ENCODE measurements around the gene TTC31.

The TTC31 gene

DNA sequence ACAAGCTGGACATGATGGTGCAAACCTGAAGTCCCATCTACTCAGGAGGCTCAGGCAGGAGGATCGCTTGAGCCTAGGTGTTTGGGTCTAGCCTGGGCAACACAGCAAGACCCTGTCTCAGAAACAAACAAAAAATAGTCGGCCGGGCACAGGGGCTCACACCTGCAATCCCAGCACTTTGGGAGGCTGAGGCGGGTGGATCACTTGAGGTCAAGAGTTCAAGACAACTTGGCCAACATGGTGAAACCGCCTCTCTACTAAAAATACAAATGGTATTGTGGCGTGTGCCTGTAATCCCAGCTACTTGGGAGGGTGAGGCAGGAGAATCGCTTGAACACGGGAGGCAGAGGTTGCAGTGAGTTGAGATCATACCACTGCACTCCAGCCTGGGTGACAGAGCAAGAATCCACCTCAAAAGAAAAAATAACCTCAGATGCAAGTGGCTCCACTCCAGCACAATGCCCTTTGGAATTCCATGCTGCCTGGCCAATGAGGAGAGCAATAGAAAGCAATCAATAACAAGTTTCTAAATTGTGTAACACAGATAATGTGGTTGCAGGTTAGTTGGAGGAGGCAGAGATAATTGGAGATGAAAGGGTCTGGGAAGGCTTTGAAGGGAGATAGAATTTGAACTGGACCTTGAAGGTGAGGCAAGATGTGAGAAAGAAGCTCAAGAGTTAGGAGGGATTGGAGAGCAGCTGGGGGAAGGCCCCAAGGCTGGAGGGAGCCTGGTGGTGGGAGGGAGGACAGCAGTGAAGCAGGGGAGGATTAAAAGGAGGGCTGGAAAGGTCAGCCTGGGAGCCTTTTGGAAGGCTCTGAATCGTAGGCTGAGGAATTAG is 6.0 kb downstream of the TTC31 start:
- DNase-seq (ENCODE audit: low spot score) = no peak

DNA sequence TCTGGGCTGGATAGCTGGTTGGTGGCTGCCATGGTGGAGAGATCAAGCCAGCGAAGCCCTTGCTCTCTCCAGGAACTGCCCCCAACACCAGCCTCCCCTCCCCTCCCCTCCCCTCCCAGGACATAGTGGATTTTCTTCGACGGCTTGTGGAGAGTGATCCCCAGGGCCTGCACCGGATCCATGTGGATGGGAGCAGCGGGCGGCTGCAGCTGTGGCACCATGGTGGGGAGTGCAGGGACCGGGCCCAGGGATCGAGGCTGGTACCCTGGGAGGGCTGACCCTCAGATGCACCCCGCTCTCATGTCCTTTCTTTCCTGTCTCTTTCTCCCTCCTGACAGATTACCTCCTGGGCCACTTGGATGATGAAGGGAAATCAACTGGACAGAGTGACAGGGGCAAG is 7.0 kb downstream of the TTC31 start:
- DNase-seq (ENCODE audit: low spot score) = no peak

DNA sequence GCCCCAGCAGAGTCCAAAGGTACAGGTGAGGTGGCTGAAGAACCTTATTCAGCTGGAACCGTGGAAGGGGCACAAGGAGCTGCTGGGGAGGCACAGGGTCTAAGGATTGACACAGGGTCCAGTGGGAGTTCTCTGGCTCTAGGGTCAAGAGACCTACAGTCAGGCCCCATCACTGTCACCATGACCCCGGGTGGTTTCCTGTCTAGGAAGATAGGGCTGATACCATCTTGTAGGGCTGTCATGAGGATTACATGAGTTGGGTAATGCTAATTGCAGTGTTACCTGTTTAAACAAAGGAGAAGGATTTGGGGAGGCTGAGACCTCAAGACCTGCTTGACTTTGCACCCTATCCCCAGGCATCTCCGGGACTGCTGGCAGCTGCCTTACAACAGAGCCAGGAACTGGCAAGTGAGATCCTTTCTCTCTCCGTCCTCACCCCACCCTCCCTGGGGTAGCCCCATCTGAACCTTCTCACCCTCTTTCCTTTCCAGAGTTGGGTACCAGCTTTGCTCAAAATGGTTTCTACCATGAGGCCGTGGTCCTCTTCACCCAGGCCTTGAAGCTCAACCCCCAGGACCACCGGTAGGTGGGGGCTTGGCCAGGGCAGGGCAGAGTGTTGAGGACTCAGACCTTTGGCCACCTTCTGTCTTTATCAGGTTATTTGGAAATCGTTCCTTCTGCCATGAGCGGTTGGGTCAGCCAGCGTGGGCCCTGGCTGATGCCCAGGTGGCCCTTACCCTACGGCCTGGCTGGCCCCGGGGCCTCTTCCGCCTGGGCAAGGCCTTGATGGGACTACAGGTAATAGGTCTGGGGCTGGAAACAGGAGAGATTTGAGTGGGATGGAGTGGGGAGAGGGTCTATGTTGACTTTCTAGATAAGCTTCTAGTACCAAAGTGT is 9.0 kb downstream of the TTC31 start:
- DNase-seq (ENCODE audit: low spot score) = no peak

DNA sequence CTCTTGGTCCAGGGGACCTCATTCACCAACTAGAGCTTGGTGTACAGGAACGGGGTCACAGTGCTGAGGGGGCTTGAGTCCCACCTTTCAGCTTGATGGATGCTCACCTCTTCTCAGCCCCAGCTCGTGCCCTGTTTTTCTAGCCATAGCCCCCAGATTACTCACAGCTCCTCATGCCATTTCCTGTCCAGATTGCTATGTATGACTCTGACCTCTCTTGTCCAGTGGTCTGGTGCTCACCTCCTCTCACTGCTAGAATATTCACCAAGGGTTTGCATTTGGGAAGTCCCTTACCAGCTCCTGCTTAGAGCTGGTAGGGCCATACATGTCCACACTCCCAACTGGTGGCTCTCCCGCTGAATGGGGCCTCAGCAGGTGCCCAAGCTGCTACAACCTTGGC is 10.7 kb downstream of the TTC31 start:
- no peak for DNase-seq (ENCODE audit: low spot score)

DNA sequence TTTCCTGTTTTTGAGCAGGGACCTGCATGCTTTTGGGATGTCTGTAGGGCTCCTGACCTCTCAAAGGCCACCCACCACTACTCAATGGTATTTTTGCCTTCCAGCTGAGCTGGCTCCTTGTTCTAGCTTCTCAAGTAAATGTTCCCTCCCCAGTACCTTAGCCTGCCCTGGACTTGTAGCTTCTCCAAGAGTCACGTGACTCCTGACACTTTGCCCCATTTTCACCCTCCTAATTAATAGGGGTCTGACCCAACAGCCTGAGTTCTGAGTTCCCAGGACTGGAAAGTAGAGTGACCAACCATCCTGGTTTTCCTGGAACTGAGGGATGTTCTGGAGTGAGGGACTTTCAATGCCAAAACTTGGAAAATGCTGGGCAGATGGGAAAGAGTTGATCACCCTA is 12.6 kb downstream of the TTC31 start:
- no peak for DNase-seq (ENCODE audit: low spot score)

DNA sequence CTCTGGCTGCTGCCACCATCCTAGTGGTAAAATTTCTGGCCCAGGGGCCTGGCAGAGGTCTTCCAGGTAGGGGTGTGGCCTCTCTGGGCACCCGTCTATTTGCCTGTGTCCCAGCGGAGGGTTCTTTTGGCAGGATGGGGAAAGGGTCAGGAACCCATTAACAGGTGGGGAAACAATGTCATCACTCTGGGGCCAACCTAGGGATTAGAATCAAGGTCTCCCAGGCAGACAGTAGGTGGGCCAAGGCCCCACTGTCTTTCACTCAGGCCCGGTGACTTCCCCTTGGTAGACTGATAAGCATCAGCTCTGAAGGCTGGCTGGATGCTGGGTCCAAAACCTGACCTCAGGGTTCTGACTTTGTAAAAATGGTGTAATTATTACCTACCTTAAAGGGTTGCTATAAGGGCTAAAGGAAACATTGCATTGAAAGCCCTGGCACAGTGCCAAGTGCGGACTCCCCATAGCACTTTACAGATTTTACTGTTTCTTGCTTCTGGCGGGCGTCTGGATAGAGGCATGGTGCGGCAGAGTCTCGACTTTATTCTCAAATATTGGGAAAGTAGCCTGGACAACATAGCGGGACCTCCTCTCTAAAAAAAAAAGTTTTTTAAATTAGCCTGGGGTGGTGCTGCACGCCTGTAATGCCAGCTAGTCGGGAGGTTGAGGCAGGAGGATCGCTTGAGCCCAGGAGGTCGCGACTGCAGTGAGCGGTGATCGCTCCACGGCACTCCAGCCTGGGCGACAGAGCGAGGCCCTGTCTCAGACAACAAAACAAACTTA is 14.3 kb downstream of the TTC31 start:
- no peak for DNase-seq (ENCODE audit: low spot score)

DNA sequence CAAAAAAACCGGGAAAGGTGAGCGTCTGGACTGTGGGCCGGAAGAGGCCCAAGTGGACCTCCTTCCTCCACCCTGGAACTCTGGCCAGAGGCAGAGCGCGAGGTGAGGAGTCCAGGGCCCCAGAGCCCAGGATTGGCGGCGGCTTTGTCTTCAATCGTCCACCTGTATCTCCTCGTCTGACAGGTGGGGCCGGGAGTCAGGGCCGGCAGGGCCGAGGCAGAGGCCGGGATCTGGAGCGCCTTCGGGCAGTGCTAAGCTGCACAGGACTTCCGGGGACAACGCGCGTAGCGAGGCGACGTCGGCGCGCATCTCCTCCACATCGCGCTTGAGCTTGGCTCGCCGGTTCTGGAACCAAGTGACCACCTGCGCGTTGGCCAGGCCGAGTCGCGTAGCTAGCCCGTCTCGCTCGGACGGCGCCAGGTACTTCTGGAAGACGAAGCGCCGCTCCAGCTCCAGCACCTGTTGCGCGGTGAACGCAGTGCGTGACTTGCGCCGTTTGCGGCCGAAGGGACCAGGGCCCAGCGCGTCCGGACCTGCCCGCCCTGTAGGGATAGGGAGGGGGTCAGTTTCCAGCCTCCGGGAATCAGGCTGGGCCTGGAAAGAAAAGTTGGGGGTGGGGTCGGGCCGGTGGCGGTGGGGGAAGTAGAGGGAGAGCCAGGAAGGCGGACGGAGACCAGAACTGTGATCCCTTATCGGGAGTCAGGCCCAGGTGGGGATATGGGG is 15.1 kb downstream of the TTC31 start:
- no peak for DNase-seq (ENCODE audit: low spot score)

DNA sequence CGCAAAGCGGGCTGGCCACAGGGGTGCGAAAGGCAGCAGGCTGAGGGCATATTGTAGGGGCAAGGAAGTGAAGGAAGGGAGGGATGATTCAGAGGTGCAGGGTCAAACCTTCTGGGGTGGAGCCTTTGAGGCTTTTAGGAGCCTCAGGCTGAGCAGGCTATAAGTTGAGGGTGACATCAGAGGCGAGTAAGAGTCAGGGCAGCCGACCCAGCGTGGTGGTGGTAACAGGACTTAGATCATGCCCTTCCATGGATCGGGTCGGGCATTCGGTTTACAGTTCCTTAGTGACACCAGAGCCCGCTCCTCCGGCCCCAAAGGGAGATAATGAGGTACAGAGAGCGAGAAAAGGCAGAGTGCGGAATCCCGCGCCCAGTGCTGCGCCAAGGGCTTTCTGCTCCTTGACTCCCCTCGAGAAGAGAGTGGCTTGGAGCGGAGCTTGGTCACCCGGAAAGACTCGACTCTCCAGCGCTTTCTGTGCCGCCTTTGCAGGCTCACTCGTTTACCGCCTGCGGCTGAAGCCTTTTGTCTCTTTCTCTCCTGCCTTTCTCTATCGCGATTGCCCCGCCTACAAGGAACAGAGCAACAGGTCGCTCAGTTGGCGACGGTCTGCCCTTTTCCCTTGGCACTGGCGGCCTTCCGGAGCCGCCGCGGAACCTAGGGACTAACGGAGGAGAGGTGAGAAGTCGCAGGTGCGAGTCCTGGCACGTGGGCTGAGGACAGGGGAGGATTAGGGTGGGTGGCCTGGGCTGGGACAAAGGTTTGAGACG is 15.8 kb downstream of the TTC31 start:
- DNase-seq (ENCODE audit: low spot score) = no peak

DNA sequence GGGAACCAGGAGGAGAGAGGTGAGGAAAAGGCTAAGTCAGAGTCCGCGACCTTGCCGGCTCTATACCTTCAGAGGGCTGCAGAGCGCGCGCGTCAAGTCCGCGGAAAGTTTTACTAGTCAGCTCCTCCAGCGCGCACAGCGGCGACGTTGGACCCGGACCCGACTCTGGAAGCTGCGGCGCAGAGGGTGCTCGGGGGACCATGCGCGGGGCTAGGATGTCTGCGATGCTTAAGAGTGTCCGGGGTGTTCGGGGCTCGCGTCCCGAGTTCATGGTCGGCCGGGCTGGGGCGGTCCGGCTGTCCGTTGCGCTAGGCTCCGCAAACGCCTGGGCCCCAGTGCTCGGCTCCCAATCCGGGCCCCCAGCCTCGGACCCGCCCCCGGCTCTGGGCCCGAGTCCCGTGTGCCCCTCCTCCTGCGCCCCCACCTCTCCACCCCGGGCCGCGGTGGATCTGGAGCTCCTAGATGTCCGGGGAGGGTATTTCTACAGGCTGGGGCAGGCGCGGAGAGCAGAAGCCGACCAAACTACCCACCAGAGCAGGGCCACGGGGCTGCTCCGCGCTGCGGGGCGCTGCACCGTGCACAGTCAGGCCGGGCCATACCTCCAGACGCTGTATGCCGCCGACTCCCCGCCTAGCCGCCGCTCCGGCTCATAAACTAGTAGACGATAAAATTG is 16.5 kb downstream of the TTC31 start, which contains the start of gene LBX2:
TSS of gene LBX2 (minus strand) at position 337 of the 673 bp plus-strand sequence. CDS start at position 271, 66 bp downstream.
- no peak for DNase-seq (ENCODE audit: low spot score)

DNA sequence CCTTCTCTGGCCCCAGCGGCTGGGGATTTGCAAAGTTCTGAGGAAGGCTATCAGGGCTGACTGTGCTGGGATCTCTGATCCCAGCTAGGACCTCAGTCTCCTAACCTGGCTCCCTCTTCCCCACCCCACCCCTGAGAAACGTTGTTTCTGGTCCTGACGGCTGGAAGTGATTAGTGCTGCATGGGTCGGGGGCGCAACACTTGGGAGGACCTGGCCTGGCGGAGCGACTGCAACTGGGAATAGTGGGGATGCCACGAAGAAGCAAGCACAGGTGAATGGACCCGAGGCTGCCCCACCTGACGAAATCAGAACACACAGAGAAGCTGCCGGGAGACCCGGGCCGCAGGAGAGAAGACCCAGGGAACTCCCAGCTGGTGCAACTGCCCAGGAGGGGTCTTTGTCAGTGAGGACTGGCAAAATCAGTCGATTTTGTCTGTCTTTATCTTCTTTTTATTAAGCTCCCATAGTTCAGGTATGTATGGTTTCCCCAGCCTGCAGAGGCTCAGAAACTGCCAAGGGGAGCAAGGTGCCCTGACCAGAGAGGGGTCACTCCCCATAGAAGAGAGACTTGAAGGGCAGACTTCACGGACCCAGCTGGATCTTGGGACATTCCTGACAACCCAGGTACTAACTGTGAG is 17.2 kb downstream of the TTC31 start:
- no peak for DNase-seq (ENCODE audit: low spot score)

DNA sequence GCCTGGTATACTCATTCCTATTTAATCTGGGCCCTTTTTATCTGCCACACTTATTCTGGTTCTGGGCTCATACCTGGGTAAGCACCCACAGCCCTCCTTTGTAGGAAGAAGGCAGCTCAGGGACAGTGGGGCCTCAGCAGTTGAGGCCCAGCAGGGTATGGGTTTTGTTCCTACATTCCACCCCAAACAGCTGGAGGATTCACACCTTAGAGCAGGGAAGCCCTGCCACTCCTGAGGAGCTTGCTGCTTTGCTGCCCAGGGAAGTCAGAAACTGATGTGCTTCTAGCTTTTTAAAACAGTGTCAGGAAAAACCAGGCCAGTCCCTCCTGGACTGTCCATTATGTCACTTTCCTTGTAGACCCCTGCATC is 17.7 kb downstream of the TTC31 start:
- no peak for DNase-seq (ENCODE audit: low spot score)

DNA sequence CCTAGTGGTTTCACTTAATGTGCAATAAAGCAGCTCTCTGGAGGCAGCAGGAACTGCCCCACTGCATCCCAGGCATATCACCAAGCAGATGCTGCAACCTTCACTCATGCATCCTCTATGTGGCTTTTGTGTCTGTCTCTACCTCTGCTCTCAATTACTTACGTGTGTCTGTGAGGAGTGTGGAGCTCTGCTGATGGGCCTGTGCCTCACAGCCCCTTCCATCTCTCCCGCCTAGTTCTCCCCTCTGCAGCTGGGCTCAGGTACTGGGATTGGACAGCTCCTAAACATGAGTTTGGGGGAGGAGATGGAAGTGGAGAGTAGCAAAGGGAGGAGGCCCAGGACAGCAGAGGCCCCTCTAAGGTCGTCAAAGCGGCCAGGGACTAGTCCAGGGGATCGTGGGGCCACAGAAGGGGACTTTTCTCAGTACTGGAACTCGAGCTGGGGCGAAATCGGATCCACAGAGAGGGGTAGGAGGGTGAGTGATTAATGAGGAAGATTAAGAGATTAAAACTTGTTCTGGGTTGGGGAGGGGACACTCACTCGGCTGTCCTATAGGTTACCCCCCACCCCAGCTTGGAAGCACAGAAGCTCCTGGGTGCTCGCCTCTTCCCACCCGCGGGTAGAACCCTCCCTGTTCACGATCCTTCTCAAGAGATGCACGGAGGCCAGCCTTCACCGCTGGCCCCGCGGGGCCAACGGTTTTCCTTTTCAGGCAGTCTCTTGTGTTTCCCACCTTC is 18.6 kb downstream of the TTC31 start:
- DNase-seq (ENCODE audit: low spot score) = no peak

DNA sequence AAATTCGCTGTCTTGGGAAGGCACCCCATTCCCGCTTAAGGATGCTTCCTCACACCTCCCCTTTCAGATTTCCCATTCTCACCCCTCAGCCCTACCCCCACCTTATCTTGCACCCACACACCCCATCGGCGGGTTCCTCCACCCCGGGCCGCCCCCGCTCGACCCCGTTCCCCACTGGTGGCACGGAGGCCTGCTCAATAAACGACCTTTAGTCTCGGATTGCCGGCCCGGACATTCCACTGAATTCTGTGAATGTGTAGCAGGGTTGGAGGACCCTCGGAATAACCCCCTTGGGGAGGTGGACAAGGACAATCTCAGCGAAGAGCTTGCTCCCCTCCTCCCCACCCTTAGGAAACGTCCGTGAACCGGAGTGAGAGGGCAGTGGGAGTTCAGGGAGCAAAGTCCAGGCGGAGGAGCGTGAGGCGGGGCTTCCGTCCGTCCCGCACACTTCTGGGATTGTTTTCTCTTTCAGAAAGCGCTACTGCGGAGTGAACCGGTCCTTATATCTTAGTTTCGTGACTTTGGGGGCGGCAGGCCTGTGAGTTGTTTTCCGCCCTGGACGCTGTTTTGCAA is 19.4 kb downstream of the TTC31 start:
- DNase-seq (ENCODE audit: low spot score) = no peak

DNA sequence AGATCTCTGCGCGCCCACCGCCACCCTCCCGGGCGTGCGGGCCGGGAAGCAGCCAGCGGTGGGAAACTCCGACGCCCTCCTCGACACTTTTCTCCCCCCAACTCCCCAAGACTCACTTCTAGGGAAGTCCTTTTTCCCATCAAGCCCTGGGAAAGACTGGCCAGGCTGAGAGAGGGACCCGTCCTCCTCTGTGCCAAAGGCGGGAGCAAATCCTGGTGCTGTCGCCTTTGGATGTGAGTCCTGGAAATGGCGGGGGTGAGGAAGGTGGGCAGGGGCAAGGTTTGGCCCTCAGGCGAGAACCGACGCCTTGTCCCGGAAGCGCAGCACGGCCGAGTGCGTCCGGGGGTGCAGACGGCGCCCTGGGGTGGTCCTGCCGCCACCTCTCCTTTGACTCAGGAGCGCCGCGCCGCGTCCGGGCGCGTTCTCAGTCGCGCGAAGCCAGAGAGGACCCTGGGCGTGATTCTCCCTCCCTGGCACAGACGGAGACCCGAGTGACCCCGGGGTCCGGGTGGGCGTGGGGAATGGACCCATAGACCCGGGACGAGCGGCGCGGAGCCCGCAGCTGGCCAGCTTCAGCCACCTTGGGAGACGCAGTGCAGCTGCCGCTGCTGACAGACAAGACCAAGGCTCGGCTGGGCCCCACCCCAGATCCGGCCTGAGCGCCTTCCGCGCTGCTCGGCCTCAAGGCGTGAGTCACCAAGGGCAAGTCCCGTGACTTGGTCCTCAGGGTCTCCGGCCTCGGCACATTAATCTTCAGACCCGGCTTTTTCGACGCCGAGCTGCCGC is 20.0 kb downstream of the TTC31 start:
- DNase-seq (ENCODE audit: low spot score) = no peak

DNA sequence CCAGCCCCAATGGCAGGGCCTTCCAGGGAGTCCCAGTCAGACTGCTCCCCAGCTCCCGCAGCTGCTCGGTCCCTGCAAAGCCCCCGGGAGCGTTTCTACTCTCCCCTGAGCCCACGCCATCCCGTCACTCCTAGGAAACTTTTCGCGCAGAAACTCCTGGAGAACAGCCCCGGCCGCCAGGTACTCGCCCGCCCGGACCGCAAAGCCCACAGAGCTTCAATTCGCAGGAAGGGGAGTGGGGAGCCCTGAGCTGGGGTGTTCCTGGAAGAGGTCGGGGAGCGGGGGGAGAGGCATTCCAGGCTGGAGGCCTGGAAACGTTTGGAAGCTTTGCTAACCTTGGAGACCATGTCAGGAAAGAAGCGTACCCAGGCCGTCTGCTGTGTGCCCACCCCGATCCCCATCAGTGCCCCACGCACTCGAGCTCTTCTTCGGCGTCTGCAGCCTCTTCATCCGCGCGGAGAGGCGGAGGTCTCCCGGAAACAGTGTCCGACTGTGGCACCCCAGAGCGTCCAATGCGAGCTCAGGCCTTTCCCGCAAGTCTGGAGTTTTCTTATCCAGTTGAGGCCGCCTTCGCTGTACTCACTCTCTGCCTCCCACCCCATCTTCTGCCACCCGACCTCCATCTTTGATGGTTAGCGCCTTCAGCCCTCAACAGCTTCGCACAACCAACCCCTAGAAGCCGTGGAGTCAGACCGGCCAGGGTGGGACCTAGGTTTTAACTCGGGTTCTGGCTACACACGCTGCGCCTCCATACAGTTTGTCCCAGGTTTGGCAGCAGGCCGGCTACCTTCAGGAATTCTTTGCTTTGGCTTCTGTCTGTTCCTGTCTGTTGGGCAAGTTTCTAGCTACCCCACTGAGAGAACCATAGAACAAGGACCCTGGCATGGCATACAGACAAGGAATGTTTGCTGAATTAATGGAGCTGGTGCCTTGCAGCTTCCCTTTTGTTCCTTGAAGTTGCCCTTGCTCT is 20.9 kb downstream of the TTC31 start:
- DNase-seq (ENCODE audit: low spot score) = no peak

DNA sequence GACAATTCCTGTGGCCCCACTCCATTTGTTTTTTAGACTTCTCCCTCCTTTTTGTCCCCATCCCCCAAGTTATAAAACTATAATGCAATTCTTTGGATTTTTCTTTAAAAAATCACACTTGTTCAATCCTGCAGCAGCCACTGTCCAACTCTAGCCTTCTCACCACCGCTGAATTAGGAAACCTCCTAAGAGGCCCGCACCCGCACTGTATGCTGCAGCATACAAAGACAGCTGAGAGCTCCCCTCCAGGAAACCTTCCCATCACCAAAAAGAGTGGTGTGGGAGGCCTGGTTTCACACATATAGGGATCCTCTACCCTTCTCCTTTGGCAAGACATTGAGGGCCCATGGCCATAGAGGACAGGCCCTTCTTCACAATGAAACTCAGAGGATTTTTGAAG is 21.7 kb downstream of the TTC31 start:
- no peak for DNase-seq (ENCODE audit: low spot score)
